Osteocyte (in vitro differentiated cells): Measurements from ENCODE around the gene BGN. TPM values are rescaled to one million over a fixed set of nuclear protein-coding genes. Genes with fewer than 3 reads are reported as not detected.

Experiments used
- DNase-seq: peaks from one replicate; pipeline ENCODE4 v3.0.0; 2021; ENCODE audit warnings: mixed read lengths; ENCODE audit not compliant: unreplicated experiment; ENCODE audit errors: extremely low spot score
- H3K27ac Mint-ChIP-seq: one replicate; pipeline ENCODE4 v1.8.0; 2021; ENCODE audit warnings: mild to moderate bottlenecking, mixed read lengths; ENCODE audit not compliant: unreplicated experiment
- H3K27me3 Mint-ChIP-seq: one replicate; pipeline ENCODE4 v1.8.0; 2021; ENCODE audit warnings: mixed read lengths; ENCODE audit not compliant: unreplicated experiment
- H3K36me3 Mint-ChIP-seq: one replicate; pipeline ENCODE4 v1.8.0; 2021; ENCODE audit warnings: mixed read lengths; ENCODE audit not compliant: unreplicated experiment
- H3K4me1 Mint-ChIP-seq: one replicate; pipeline ENCODE4 v1.8.0; 2021; ENCODE audit warnings: mixed read lengths; ENCODE audit not compliant: unreplicated experiment
- H3K4me3 Mint-ChIP-seq: one replicate; pipeline ENCODE4 v1.8.0; 2021; ENCODE audit warnings: mild to moderate bottlenecking, moderate library complexity, mixed read lengths; ENCODE audit not compliant: unreplicated experiment
- H3K9me3 Mint-ChIP-seq: one replicate; pipeline ENCODE4 v1.8.0; 2021; ENCODE audit warnings: mixed read lengths; ENCODE audit not compliant: unreplicated experiment
- total RNA-seq: library from RNA; stranded (reverse); gene quantifications from 2 replicates; pipeline ENCODE4 v1.2.1, GENCODE V29; 2021
- TF ChIP-seq, protein P1 (sequence below): fragments of 200-600 bp; sonication (generic); IDR thresholded peaks from 2 replicates; pipeline ENCODE4 v1.5.0; 2021; ENCODE audit warnings: antibody characterized with exemption, mild to moderate bottlenecking, moderate library complexity

The BGN gene
- total RNA-seq, 1 donor from 2014 or later = 1,633 TPM

DNA sequence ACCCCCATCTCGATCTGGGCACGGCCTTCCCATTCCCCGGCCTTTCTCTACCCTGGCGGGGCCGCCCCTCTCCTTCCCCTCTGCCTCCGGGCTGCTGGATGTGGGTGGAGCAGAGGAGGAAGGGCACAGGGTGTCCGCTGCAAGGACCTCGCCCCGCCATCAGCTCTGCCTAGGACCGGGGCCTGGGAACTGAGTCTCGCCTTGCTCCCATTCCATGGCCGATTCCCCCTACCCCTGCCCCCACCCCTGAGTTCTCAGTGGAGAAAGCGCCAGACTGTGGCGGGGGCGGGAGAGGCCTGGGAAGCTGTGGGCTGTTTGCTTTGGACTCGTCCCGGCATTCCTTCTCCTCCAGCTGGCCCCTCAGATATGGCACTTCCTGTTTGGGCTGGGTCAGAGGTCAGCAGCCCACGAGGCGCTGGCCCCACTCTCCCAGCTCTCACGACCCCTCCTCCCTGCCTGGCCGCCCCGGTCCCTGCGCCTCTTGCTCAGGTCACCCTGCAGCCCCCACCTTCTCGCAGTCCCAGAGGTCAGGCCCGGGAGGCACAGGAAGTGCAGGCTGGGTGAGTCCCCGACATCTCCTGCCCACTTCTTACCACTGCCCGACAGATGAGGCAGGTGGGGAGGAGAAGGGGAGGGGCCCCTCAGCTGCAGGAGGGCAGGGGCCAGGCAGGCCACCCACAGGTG lies 6.4 kb upstream of the BGN start:
- no peaks in the 10 kb centered on the region for H3K27me3 Mint-ChIP-seq
- TF ChIP-seq, protein P1, sequence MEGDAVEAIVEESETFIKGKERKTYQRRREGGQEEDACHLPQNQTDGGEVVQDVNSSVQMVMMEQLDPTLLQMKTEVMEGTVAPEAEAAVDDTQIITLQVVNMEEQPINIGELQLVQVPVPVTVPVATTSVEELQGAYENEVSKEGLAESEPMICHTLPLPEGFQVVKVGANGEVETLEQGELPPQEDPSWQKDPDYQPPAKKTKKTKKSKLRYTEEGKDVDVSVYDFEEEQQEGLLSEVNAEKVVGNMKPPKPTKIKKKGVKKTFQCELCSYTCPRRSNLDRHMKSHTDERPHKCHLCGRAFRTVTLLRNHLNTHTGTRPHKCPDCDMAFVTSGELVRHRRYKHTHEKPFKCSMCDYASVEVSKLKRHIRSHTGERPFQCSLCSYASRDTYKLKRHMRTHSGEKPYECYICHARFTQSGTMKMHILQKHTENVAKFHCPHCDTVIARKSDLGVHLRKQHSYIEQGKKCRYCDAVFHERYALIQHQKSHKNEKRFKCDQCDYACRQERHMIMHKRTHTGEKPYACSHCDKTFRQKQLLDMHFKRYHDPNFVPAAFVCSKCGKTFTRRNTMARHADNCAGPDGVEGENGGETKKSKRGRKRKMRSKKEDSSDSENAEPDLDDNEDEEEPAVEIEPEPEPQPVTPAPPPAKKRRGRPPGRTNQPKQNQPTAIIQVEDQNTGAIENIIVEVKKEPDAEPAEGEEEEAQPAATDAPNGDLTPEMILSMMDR = no peak
- no peak overlapping the region for H3K4me3 Mint-ChIP-seq
- H3K4me1 Mint-ChIP-seq = peaks cover 70% of the 10 kb centered on the region
- no peaks in the 10 kb centered on the region for H3K9me3 Mint-ChIP-seq
- peak overlapping the region; percentile 70 for H3K27ac Mint-ChIP-seq
- DNase-seq = no peak
- H3K36me3 Mint-ChIP-seq = no peaks in the 10 kb centered on the region

DNA sequence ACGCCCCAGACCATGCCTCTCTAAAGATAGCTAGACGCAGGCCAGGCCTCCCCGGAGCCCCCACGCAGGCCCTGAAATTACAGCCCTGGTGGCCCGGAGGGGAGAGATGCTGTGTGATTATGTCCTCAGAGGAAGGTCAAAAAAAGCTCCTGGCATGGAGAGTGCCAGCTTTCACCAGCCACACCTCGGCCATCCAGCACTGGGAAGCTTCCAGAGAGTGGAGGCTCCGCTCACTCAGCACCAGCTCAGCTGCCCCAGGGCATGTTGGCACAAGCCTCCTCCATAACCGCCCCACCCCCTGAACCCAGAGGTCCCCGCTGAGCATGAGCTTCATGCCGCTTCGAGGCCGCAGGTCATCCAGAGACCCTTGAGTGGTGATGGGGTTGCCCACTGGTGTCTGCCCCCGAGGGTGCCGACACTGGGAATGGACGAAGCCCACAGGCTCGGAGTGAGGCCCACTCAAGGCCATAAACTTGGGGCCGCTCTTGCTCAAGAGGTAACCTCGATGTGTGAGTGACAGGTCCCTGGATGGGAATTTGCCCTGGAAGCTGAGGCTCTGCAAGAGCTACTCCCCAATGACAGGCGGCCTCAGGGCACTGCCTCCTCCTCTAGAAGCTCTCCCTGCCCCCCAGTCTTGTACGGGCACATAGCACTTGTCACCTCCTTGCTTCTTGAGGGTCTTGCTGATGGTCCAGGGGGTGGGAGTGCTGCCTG lies 4.4 kb upstream of the BGN start:
- Mint-ChIP-seq H3K27ac (peak overlapping the region; percentile 73), H3K4me3 (no peak overlapping the region), H3K4me1 (peaks cover 70% of the 10 kb centered on the region), H3K9me3 (no peaks in the 10 kb centered on the region), H3K27me3 (no peaks in the 10 kb centered on the region), H3K36me3 (no peaks in the 10 kb centered on the region)
- no peak for DNase-seq
- TF ChIP-seq, protein P1 = no peak

DNA sequence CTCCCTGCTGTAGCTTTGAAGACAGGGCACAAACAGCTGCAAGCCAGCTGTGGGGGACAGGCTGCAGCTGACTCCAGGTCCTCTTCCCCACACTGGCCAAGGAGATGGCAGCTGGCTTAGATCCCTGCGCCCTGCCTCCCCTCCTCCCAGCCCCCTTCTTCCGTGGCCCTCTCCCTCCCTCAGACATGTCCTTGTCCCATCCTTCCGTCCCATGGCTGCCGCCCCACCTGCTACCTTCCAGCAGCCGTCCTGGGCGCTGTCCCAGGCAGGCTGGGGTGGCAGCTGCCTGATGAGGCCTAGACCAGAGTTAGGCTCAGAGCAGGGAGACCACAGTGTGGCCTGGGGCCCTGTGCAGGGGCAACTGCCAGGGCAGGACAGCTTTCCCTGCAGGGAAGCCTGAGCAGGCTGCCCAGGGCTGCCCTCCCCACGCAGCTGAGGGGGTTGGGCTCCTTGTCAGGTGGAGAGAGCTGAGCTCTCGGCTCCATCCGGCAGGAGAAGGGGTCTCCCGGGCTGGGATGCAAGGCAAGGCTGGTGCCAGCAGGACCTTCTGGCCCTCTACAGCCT lies 3.3 kb upstream of the BGN start:
- TF ChIP-seq, protein P1 = no peak
- Mint-ChIP-seq H3K36me3 (no peaks in the 10 kb centered on the region), H3K27ac (peak overlapping the region; percentile 73), H3K4me3 (no peak overlapping the region), H3K27me3 (no peaks in the 10 kb centered on the region), H3K9me3 (no peaks in the 10 kb centered on the region), H3K4me1 (peaks cover 69% of the 10 kb centered on the region)
- DNase-seq = no peak

DNA sequence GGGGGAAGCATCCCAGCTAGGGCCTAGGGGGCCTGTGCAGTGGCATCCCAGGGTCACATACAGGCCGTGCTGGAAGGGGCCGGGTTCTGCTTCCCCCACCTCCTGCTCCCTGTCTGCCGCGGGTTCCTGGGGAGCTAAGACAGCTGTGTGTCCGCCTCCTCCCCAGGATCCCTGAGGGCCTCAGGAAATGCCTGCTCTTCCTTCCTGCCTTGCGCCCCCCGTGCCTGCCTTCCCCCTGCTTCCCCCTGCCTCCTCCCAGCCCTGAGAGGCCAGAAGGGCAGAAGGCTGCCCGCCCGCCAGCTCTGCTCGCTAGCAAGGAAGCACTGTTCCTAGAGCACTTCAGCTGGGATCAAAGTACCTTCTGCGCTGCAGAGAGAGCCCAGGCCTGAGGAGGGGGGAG lies 2.9 kb upstream of the BGN start:
- TF ChIP-seq, protein P1 = no peak
- Mint-ChIP-seq H3K27ac (no peak overlapping the region), H3K36me3 (no peaks in the 10 kb centered on the region), H3K27me3 (no peaks in the 10 kb centered on the region), H3K4me1 (peaks cover 66% of the 10 kb centered on the region), H3K9me3 (no peaks in the 10 kb centered on the region), H3K4me3 (no peak overlapping the region)
- no peak for DNase-seq

DNA sequence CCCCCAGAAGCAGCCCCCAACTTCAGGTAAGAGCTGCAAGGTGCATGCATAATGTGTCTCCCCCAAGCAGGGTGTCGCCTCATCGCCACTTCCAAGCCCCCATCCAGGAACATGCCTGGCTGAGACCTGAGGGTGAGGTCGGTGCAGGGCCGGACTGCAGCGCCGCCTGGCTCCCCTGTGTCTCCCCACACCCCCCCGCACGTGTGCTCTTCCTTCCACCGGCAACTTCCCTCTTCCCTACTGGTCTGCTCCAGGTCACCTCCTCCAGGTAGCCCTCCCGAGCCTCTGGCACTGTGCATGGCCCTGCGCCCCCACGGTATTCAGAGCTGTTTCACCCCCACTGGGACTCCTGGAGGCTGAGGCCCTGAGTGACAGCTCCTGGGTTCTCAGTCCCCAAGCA lies 2.2 kb upstream of the BGN start:
- H3K27me3 Mint-ChIP-seq = no peaks in the 10 kb centered on the region
- H3K9me3 Mint-ChIP-seq = no peaks in the 10 kb centered on the region
- H3K4me3 Mint-ChIP-seq = no peak overlapping the region
- no peak for DNase-seq
- no peaks in the 10 kb centered on the region for H3K36me3 Mint-ChIP-seq
- H3K27ac Mint-ChIP-seq = peak overlapping the region; percentile 68
- peaks cover 60% of the 10 kb centered on the region for H3K4me1 Mint-ChIP-seq
- TF ChIP-seq, protein P1 = no peak
